ENCODE measurements around the gene OGA. TPM values are rescaled to one million over a fixed set of nuclear protein-coding genes. Genes with fewer than 3 reads are reported as not detected.

Gene OGA
- total RNA-seq (418 and 442 TPM in 2 replicates), polyA plus RNA-seq (128 and 288 TPM in 2 replicates), polyA minus RNA-seq (127 and 170 TPM in 2 replicates)
- total RNA-seq (2013), result 263 TPM

- Histone ChIP-seq H3K4me1 (ENCODE audit: control insufficient read depth in 2 of 2, insufficient read depth in 2 of 2, low read length in 2 of 2) (peaks cover 27% of the 10 kb centered on the region in 2 donors), H3K4me3 (ENCODE audit: control extremely low read depth in 1 of 5, extremely low read depth in 1 of 5, insufficient read depth in 1 of 5, low read depth in 2 of 5, low read length in 4 of 5) (peak within 1 kb of the TSS; percentile 56 to 97 (median 92)), H3K9me3 (ENCODE audit: control extremely low read depth in 1 of 3, control insufficient read depth in 2 of 3, insufficient read depth in 1 of 3, low read length in 2 of 3) (no peaks in the 10 kb centered on the region), H3K27ac (ENCODE audit: low read length in 2 of 2) (peak within 1 kb of the TSS; percentile 81 to 85), H3K4me2 (replicated peaks; ENCODE audit: low read depth, low read length, poor library complexity, severe bottlenecking) (peak within 1 kb of the TSS; percentile 79), H2AFZ (ENCODE audit: insufficient read depth, low read depth, low read length, poor library complexity, severe bottlenecking) (peak within 1 kb of the TSS; percentile 86), H3K9ac (ENCODE audit: low read length) (peak within 1 kb of the TSS; percentile 96), H4K20me1 (ENCODE audit: control insufficient read depth, insufficient read depth, low read length, poor library complexity, severe bottlenecking) (peaks cover 49% of the 10 kb centered on the region), H3K27me3 (replicated peaks in 1 of 4; ENCODE audit: control extremely low read depth in 1 of 4, control insufficient read depth in 3 of 4, insufficient read depth in 4 of 4, low read length in 3 of 4) (no peaks in the 10 kb centered on the region), H3K79me2 (ENCODE audit: control insufficient read depth, insufficient read depth, low read length) (peaks cover 68% of the 10 kb centered on the region), H3K36me3 (replicated peaks in 1 of 2; ENCODE audit: control extremely low read depth in 1 of 2, control insufficient read depth in 1 of 2, extremely low read depth in 1 of 2, insufficient read depth in 2 of 2, low read length in 1 of 2) (peaks cover 0 to 5% of the 10 kb centered on the region in 2 experiments)
- ChIA-PET POLR2A (interaction anchor here (0.6 to 6.3 kb wide), 16 partner anchors 12 to 896 kb away, joined by 3 to 102 read pairs (median 4); partner anchors contain the start of genes ARL3, ARMH3, NPM3 and TRIM8), CTCF (interaction anchor here (0.9 to 9.6 kb wide), 9 partner anchors 12 to 255 kb away, joined by 3 to 48 read pairs (median 7); partner anchors contain the start of gene NPM3)
- TF ChIP-seq CTCF (IDR thresholded peaks at IDR 0.05) (no peak), EZH2 (IDR thresholded peaks at IDR 0.05; ENCODE audit: borderline replicate concordance, insufficient read depth, low read depth, low read length, poor library complexity, severe bottlenecking) (no peak)
- WGBS (ENCODE audit: insufficient coverage), result under 1% methylated on average over 35 of the region's 47 CpGs
- Mint-ChIP-seq H3K4me3 (peak within 1 kb of the TSS; percentile 94), H3K27me3 (no peaks in the 10 kb centered on the region), H3K4me1 (peaks cover 35% of the 10 kb centered on the region), H3K27ac (peak within 1 kb of the TSS; percentile 99), H3K9me3 (ENCODE audit: insufficient read depth) (no peaks in the 10 kb centered on the region)
- intact Hi-C loops (cut with micrococcal nuclease), result loop anchor here (1.0 to 5.0 kb wide), 9 partner anchors 12 to 894 kb away; partner anchors contain the start of genes ARL3, ARMH3, GBF1 and LDB1
- peak; percentile 98 for DNase-seq
- peak; percentile 87 for ATAC-seq (ENCODE audit: low read depth)
Measured at GRCh38 chr10:101818119-101818871, at the start of gene OGA. Gene OGA (minus strand): TSS chr10:101818444. CDS start chr10:101818022, 422 bp downstream.

- H4K20me1 ChIP-seq (ENCODE audit: control insufficient read depth, insufficient read depth, low read length, poor library complexity, severe bottlenecking), result no peaks in the 10 kb centered on the region
- DNase-seq, result no peak
- peaks cover 0 to 2% of the 10 kb centered on the region in 2 experiments for H3K36me3 ChIP-seq (replicated peaks in 1 of 2; ENCODE audit: control extremely low read depth in 1 of 2, control insufficient read depth in 1 of 2, extremely low read depth in 1 of 2, insufficient read depth in 2 of 2, low read length in 1 of 2)
- TF ChIP-seq CTCF (IDR thresholded peaks at IDR 0.05) (no peak), EZH2 (IDR thresholded peaks at IDR 0.05; ENCODE audit: borderline replicate concordance, insufficient read depth, low read depth, low read length, poor library complexity, severe bottlenecking) (no peak)
- peaks cover 0 to 1% (median 0%) of the 10 kb centered on the region in 3 donors for H3K9me3 ChIP-seq (ENCODE audit: control extremely low read depth in 1 of 3, control insufficient read depth in 2 of 3, insufficient read depth in 1 of 3, low read length in 2 of 3)
- peaks cover 33% of the 10 kb centered on the region for H3K79me2 ChIP-seq (ENCODE audit: control insufficient read depth, insufficient read depth, low read length)
- no peak overlapping the region for H3K4me3 ChIP-seq (ENCODE audit: control extremely low read depth in 1 of 5, extremely low read depth in 1 of 5, insufficient read depth in 1 of 5, low read depth in 2 of 5, low read length in 4 of 5)
- H3K4me2 ChIP-seq (replicated peaks; ENCODE audit: low read depth, low read length, poor library complexity, severe bottlenecking), result no peak overlapping the region
- no peak overlapping the region for H3K27ac ChIP-seq (ENCODE audit: low read length in 2 of 2)
- no peaks in the 10 kb centered on the region for H3K4me1 ChIP-seq (ENCODE audit: control insufficient read depth in 2 of 2, insufficient read depth in 2 of 2, low read length in 2 of 2)
- no peak overlapping the region for H3K4me3 Mint-ChIP-seq
- no peaks in the 10 kb centered on the region for H3K27me3 ChIP-seq (replicated peaks in 1 of 4; ENCODE audit: control extremely low read depth in 1 of 4, control insufficient read depth in 3 of 4, insufficient read depth in 4 of 4, low read length in 3 of 4)
- ATAC-seq (ENCODE audit: low read depth), result no peak
- no peak overlapping the region for H3K9ac ChIP-seq (ENCODE audit: low read length)
- POLR2A ChIA-PET, result no interaction called here
- intact Hi-C loops (cut with micrococcal nuclease), result no loop called here
- H3K4me1 Mint-ChIP-seq, result peaks cover 4% of the 10 kb centered on the region
- no peak overlapping the region for H3K27ac Mint-ChIP-seq
- 100% methylated on average over 1 of the region's 1 CpG for WGBS (ENCODE audit: insufficient coverage)
- no peaks in the 10 kb centered on the region for H3K27me3 Mint-ChIP-seq
- CTCF ChIA-PET, result no interaction called here
- H3K9me3 Mint-ChIP-seq (ENCODE audit: insufficient read depth), result peaks cover 4% of the 10 kb centered on the region
- no peak overlapping the region for H2AFZ ChIP-seq (ENCODE audit: insufficient read depth, low read depth, low read length, poor library complexity, severe bottlenecking)
Measured at GRCh38 chr10:101867931-101868330, 49.7 kb upstream of the OGA start.

Measured in B cell (primary cell).